Measurements from ENCODE around the gene ADNP.

DNA sequence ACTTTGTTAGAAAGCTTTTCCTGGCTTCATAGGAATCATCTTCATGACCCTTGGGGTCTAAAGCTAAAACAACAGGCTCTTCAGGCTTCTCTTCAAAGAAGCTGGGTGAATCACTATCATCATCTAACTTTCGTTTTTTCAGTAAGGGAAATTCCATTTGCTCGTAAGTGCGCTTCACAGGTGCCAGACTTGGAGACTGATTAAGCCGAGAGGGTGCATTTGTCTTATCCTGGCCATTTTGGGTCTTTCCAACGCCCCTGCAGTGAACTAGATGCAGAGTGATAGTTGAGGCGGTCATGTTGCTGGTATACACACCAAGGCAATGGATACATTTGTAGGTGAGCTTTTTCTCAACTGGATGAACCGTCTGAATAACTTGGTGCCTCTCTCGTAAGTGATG lies 38.8 kb downstream of the ADNP start:
- TF ChIP-seq ZNF121 (CRISPR knock-in tag; IDR thresholded peaks at IDR 0.05) (no peak), ZNF253 (CRISPR knock-in tag; IDR thresholded peaks at IDR 0.05; ENCODE audit: borderline replicate concordance) (no peak), RXRB (CRISPR knock-in tag; IDR thresholded peaks at IDR 0.05; ENCODE audit: borderline replicate concordance) (no peak)

Data from HepG2 (cell line).